CD4-positive, alpha-beta T cell treated with Interleukin-1 beta for 1 hour (primary cell): ENCODE measurements around the gene LSG1.

Source experiments
- DNase-seq, 2 donors: peaks; one replicate each; pipeline ENCODE4 v3.0.0-alpha.2; 2020 to 2022

LSG1 gene

GRCh38 chr3:194671900-194672808 lies at the start of gene LSG1:
LSG1 (minus strand) TSS chr3:194672191; CDS start chr3:194672162, 29 bp downstream.
- peak; percentile 89 to 92 for DNase-seq

- no peak for DNase-seq
These were observed 48.1 kb upstream of the LSG1 start for GRCh38 chr3:194720048-194720447.

GRCh38 chr3:194718079-194718478 lies 46.1 kb upstream of the LSG1 start:
- DNase-seq = no peak

- peak in 1 of 2 donors; percentile 13 for DNase-seq
These were observed 43.2 kb upstream of the LSG1 start for GRCh38 chr3:194715022-194715800.

GRCh38 chr3:194714564-194714963 lies 42.6 kb upstream of the LSG1 start:
- no peak for DNase-seq

GRCh38 chr3:194714137-194714455 lies 42.1 kb upstream of the LSG1 start:
- no peak for DNase-seq

- no peak for DNase-seq
These were observed 41.5 kb upstream of the LSG1 start for GRCh38 chr3:194713299-194714136.

- no peak for DNase-seq
These were observed 39.9 kb upstream of the LSG1 start for GRCh38 chr3:194711913-194712312.

GRCh38 chr3:194711286-194711685 lies 39.3 kb upstream of the LSG1 start:
- no peak for DNase-seq

- DNase-seq = no peak
These were observed 35.2 kb upstream of the LSG1 start for GRCh38 chr3:194707147-194707540.

GRCh38 chr3:194705761-194706160 lies 33.8 kb upstream of the LSG1 start:
- no peak for DNase-seq

GRCh38 chr3:194705227-194705626 lies 33.2 kb upstream of the LSG1 start:
- DNase-seq = no peak

GRCh38 chr3:194702545-194702944 lies 30.6 kb upstream of the LSG1 start:
- no peak for DNase-seq

- no peak for DNase-seq
These were observed 24.7 kb upstream of the LSG1 start for GRCh38 chr3:194696702-194697101.

GRCh38 chr3:194691481-194692283 lies 19.7 kb upstream of the LSG1 start:
- peak in 1 of 2 donors; percentile 54 for DNase-seq

GRCh38 chr3:194690501-194691372 lies 18.7 kb upstream of the LSG1 start:
- DNase-seq = no peak

- peak in 1 of 2 donors; percentile 17 for DNase-seq
These were observed 17.5 kb upstream of the LSG1 start for GRCh38 chr3:194689493-194689944.

- no peak for DNase-seq
These were observed 17.0 kb upstream of the LSG1 start for GRCh38 chr3:194688946-194689345.

- DNase-seq = peak; percentile 20 to 71
These were observed 16.3 kb upstream of the LSG1 start for GRCh38 chr3:194688200-194688740.

- peak; percentile 72 to 80 for DNase-seq
These were observed 15.7 kb upstream of the LSG1 start for GRCh38 chr3:194687638-194688199.
